DND-41 (cell line): ENCODE measurements around the gene ARHGAP22.

Experiments
- CTCF ChIP-seq: IDR thresholded peaks from 2 replicates; pipeline ENCODE4 v1.5.1; 2012; ENCODE audit warnings: borderline replicate concordance, low read length, moderate library complexity, mild to moderate bottlenecking; ENCODE audit not compliant: poor library complexity, severe bottlenecking; ENCODE audit errors: extremely low read depth
- EZH2 ChIP-seq: IDR thresholded peaks from 3 replicates; pipeline ENCODE4 v1.6.1; 2012; ENCODE audit warnings: borderline replicate concordance, low read depth, mild to moderate bottlenecking, moderate library complexity, low read length, inconsistent platforms; ENCODE audit not compliant: severe bottlenecking

GRCh38 chr10:48450741-48451466 lies 154.0 kb downstream of the ARHGAP22 start:
- TF ChIP-seq CTCF (no peak), EZH2 (no peak)
